Measurements from ENCODE around the gene IFTAP.

DNA sequence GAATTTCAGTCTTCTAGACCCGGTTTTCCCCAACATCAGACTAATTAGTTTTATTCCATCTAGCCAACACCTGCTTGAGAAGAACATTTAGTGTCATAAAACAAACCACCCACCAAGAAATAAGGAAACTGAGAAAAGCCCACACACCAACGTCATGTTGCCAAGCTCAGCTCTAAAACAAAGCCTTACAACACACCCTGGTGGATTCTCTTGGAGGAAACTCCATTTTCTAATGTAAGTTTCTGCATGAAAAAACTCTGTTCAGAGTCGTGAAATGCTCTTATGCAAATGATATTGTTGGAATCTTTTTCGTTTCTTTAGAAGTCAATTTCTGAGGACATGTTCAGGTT is 108.7 kb downstream of the IFTAP start:
- TF ChIP-seq, protein P1, sequence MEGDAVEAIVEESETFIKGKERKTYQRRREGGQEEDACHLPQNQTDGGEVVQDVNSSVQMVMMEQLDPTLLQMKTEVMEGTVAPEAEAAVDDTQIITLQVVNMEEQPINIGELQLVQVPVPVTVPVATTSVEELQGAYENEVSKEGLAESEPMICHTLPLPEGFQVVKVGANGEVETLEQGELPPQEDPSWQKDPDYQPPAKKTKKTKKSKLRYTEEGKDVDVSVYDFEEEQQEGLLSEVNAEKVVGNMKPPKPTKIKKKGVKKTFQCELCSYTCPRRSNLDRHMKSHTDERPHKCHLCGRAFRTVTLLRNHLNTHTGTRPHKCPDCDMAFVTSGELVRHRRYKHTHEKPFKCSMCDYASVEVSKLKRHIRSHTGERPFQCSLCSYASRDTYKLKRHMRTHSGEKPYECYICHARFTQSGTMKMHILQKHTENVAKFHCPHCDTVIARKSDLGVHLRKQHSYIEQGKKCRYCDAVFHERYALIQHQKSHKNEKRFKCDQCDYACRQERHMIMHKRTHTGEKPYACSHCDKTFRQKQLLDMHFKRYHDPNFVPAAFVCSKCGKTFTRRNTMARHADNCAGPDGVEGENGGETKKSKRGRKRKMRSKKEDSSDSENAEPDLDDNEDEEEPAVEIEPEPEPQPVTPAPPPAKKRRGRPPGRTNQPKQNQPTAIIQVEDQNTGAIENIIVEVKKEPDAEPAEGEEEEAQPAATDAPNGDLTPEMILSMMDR (IDR thresholded peaks at IDR 0.05 in 4 of 5, conservative IDR thresholded peaks at IDR 0.05 in 1 of 5): no peak
- no peak for TF ChIP-seq POLR2A (IDR thresholded peaks at IDR 0.05)

All from gastrocnemius medialis (tissue), 4 donors.